CD4-positive, alpha-beta T cell treated with Interleukin-6 for 4 hours (primary cell): ENCODE results near the gene OR51S1.
"Not testable (repeated sequence)": the region's sequence is repeated elsewhere in the genome, so short reads cannot be mapped to it uniquely, and the experiment has no call there.

ENCODE experiments used
- DNase-seq: peaks from one replicate; pipeline ENCODE4 v3.0.0-alpha.2; 2020; ENCODE audit warnings: mixed read lengths

OR51S1 gene, protein sequence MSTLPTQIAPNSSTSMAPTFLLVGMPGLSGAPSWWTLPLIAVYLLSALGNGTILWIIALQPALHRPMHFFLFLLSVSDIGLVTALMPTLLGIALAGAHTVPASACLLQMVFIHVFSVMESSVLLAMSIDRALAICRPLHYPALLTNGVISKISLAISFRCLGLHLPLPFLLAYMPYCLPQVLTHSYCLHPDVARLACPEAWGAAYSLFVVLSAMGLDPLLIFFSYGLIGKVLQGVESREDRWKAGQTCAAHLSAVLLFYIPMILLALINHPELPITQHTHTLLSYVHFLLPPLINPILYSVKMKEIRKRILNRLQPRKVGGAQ

DNA sequence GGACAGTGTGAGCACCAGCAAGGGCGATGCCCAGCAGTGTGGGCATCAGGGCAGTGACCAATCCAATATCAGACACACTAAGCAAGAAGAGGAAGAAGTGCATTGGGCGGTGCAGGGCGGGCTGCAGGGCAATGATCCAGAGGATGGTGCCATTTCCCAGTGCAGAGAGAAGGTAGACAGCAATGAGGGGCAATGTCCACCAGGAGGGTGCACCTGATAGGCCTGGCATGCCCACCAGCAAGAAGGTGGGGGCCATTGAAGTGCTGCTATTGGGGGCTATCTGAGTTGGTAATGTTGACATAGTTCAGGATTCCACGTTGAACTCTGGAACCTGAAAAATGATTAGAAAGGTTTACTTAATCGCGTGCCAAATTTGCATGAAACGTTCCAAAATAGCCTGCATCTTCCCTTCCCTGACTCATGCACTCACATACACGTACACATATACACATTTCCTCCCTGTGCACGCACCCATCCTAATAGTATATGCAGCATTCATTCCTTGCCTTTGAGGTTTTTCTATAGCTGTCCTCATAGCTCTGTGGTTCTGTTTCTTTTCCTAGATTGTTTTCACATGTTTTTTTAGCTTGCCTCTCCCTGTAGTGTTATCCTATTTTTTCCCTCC lies at the start of gene OR51S1:
OR51S1 (minus strand) TSS at position 301 of the 625 bp plus-strand sequence; CDS start at position 301, 0 bp downstream.
- no peak for DNase-seq

DNA sequence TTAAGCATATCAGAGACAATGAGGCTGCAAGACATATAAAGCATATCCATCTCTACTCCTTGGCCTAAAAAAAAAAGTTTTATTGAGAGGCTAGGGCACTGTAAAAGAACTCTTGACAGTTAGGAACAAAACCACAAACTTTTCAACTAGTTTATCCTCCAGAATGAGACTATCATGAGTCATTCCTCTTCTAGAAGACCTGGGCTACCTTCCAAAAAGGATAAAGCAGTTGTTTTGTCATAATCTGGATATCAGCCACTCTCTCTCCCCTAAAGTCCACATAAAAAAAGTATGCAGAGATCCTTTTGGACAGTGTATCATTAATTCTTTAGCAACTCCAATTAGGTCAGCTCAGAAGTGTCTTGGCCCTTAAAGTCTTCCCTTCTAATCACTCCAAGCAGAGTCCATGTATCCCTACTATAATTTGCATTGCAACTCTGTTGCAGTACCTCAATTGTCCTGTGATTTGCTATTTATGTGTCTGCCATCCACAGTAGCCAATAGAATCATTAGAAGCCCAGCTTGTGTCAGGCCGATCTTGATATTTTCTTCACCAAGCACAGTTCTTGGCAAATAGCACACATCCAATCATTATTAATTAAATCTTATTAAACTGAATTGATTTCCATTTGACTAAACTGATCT lies 43.1 kb upstream of the OR51S1 start:
- no peak for DNase-seq

DNA sequence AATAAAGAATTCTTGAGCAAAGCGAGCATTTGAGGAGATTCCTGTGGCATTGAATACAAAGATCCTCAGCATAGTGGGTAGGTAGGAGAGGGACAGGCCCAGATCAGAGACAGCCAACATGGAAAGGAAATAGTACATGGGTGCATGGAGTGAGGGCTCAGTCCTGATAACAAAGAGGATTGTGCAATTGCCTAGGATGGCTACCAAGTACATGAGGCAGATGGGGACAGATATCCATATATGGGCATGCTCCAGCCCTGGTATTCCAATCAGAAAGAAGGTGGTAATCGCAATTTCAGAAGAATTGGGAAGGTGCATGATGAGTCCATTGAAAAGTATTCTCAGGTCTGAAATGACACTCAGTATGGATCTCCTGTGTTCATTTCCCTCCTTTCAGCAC lies 41.3 kb upstream of the OR51S1 start:
- DNase-seq, result no peak

DNA sequence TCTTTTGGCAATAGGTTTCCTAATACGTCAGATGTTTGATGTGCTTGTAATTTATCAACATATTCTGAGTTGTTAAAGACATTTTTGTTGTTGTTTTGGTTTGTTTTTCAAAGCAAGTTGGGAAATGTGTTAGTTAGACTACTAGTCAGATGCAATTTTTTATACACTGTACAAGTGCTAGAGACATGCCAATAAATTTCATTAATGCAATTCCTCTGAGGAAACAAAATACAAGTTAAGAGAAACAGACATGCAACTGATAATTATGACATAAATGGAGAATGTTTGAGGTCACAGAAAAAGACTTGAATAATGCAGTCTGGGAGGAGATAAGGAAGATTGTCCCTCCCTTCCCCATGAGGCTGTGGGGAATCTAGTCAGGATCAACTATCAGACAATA lies 38.6 kb upstream of the OR51S1 start:
- DNase-seq, result no peak

DNA sequence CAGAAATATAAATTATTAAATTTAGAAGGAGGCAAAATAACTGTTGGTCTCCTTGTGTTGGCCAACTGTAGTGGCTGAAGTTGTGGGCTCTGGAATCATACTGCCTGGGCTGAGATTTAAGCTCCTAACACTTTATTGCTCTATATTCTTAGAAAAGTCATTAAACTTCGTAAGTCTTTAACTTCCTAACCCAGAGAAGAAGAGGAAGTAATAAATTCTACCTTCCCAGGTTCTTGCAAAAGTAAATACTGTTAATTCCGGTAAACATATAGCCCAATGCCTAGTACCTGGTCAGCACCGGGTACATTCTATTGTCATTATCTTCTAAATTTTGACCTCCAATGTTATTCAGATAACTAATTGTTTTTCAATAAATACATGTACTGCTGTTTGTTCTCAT lies 37.2 kb upstream of the OR51S1 start:
- no peak for DNase-seq

DNA sequence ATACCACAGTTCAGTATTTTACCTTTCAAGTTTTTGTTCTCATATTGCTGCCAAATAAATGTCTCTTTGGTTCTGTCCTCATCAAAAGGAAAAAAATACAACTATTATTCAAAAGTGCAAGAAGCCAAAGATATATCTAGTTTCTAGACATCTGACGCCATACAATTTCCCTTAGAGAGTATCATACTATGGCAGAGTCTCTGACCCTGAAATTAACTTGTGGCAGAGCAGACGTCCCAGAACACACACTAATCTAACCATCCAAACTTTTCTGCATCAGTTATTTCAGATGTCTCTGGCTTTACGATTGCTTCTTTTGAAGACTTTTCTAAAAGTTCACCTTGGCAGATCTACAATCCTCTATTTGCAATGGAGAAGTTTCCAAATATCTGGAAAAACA lies 35.4 kb upstream of the OR51S1 start:
- no peak for DNase-seq

DNA sequence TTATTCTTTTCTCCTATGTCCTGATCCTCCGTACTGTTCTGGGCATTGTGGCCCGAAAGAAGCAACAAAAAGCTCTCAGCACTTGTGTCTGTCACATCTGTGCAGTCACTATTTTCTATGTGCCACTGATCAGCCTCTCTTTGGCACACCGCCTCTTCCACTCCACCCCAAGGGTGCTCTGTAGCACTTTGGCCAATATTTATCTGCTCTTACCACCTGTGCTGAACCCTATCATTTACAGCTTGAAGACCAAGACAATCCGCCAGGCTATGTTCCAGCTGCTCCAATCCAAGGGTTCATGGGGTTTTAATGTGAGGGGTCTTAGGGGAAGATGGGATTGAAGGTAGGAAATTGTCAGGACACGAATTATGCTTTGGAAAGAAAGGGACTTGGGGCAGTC lies 33.5 kb upstream of the OR51S1 start:
- DNase-seq, result no peak

DNA sequence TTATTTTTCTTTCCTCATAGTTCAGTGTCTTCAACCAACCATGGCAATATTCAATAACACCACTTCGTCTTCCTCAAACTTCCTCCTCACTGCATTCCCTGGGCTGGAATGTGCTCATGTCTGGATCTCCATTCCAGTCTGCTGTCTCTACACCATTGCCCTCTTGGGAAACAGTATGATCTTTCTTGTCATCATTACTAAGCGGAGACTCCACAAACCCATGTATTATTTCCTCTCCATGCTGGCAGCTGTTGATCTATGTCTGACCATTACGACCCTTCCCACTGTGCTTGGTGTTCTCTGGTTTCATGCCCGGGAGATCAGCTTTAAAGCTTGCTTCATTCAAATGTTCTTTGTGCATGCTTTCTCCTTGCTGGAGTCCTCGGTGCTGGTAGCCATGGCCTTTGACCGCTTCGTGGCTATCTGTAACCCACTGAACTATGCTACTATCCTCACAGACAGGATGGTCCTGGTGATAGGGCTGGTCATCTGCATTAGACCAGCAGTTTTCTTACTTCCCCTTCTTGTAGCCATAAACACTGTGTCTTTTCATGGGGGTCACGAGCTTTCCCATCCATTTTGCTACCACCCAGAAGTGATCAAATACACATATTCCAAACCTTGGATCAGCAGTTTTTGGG lies 33.0 kb upstream of the OR51S1 start, which contains the start of gene OR51T1:
OR51T1 (plus strand) TSS at position 41 of the 641 bp plus-strand sequence; CDS start at position 41, 0 bp downstream.
- no peak for DNase-seq

DNA sequence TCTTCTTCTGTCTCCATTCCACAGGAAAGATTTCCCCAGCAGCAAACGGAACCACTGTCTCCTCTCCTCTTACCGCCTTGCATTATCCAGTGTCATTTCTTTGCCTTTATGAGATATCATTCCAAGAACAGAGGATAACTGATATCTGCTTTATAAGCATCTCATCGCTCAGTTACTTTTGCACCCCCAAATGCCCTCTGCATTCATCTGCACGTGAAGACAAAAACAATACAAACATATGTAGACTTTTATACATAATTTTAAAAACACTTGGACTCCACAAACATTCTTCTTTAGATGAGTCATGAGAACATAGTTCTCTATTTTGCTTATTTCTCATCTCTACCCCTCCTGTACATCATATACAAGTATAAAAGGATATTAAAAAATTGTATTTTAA lies 32.2 kb upstream of the OR51S1 start:
- DNase-seq, result no peak

DNA sequence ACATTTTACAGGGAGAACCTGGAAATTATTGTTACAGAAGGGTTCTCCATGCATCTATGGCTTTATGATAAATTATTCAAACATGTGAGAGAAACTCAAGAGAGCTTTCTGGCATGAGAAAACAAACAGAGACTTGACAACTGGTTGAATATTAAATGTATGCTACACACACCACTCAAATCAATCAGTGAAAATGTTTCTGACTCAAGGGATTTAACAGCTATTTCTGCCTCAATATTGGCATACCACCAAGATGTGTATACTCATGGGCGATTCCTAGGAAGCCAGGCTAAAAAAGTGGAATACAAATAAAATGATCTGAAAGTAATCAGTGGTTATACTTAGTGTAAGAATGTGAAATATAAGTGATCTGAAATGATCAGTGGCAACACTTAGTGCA lies 16.8 kb upstream of the OR51S1 start:
- no peak for DNase-seq

DNA sequence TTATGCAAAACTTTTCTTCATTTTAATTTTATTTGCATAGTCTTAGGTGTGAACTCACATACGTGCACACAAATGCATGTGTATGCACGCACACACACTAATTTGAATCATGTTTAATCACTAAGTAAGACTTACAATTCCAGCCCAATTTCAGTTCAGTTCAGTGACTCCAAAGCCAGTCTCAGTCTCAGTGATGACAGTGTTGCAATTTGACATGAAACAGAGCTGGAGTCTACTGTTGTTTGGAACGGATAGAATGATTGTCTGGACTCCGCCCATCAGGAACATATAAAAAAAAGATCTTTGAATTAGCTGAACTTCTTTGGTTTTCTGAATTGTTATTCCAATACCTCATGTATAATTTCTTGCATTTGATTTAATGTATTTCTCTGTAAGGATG lies 14.9 kb upstream of the OR51S1 start:
- no peak for DNase-seq

DNA sequence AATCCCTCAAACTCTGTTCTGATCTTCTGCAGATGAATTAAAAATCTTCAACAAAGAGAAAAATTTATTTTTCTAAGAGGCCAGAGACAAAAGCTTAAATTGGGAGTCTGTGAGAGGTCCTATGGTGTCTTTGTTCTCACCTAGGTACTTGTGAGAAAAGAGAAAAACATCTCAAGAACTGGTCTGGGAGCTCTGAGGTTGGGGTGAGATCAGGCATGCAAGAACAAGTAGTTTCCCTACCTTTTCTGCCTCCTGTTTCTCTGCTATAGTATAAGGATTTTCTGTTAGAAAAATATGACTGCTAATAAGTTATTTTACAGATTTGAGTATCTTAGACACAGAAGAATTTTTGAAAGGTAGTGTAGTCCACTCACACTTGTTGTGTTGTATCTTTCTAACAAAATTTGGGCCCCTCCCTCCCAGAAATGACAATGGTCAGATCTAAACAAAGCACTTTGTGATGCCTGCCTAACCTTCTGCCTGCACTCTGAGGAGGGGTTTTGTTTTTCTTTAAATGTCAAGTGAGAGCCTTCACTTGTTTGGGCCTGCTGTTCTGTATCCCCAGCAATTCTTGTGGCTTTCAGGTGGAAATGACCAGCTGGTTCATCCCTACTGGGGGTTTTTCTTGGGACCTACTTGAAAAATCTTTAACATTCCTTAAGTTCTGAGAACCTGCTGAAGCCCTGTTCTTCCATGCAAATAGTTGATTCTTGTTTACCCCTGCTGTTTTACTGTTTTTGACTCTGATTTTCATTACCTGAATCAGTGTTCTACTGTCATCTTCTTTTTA lies 13.6 kb upstream of the OR51S1 start:
- DNase-seq, result no peak

DNA sequence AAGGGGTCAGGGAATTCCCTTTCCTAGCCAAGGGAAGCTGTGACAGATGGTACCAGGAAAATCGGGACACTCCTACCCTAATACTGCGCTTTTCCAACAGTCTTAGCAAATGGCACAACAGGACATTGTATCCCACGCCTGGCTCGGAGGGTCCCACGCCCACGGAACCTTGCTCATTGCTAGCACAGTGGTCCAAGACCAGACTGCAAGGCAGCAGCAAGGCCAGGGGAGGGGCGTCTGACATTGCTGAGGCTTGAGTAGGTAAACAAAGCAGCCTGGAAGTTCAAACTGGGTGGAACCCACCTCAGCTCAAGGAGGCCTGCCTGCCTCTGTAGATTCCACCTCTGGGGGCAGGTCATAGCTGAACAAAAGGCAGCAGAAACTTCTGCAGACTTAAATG lies 5.3 kb upstream of the OR51S1 start:
- DNase-seq, result not testable (repeated sequence)

DNA sequence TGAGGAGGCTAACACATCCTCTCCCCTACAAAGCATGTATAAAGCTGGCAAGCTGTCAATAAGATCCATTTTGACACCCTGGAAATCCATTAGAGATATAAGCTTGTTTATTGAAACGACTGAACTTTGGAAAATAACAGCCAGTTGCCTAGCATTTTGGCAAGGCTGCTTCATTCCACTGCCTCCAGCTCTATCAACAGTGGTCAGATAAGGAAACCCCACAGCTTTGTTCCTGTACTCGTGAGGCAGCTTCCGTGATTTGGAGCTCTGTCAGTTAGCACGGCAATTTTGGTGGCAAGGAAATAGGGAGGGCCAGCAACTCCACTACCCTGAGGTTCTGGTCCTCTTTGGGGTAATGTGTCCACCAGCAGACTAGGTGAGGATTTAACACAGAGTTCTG lies 2.0 kb upstream of the OR51S1 start:
- DNase-seq, result no peak

DNA sequence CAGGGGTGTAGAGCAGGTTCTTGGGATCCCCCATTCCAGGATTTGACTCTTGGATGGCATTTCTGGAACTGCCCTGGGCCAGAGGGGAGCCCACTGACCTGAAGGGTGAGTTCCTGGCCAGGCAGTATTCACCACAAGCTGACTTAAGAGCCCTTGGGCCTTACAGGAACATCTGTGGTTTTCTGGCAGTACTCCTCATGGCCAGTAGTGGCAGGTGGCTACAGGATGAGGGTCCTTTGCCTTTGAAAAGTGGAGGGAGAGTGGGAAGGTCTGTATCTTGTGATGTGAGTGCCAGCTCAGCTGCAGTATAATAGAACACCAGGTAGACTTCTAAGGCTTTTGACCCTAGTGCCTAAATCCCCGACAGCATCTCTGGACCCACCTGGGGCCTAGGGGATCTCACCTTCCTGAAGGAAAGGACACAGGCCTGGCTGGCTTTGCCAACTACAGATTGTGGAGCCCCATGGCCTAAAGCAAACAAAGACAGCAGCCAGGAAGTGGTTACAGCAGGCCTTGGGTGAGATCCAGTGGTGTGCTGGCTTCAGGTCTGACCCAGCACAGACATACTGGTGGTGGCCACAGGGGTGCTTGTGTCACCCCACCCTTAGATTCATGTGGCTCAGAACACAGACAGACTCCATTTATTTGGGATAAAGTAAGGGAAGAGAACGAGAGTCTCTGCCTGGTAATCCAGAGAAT lies 9.0 kb downstream of the OR51S1 start:
- DNase-seq, result no peak

DNA sequence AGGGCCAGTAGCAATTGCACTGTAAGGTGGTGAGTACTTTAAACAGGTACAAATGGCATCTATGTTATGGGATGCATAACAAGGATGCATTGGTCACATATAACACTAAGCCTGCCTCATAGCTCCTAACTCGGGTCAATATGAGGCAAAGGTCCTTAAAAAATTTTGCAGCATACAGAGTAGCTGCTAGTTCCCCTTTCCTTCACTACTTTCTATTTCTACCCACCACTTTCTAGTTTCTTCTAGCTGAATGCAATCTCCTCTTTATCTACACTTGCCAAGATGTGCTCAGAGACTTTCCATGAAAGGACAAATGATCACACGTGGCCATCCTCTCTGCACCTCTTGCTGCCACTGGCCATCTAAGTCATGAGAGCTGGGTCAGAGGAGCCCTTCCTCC lies 18.1 kb downstream of the OR51S1 start:
- DNase-seq, result no peak

DNA sequence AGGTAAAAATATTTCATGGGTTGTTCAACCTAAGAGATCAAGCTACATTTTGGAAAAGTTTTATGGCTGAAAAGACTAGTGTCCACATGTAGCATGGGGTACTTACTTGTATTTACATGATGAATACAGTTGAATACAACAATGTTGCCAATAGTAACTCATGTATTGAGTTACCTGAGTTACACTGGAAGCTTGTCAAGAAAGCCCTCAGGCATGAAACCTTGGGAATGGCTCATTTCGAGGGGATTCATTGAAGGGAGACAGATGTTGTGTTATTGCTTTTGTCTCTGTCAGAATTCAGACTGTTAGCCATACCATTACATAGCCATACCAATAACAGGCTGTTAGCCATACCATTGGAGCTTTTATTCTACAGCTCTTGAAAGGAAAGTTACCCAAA lies 18.7 kb downstream of the OR51S1 start:
- DNase-seq, result no peak

DNA sequence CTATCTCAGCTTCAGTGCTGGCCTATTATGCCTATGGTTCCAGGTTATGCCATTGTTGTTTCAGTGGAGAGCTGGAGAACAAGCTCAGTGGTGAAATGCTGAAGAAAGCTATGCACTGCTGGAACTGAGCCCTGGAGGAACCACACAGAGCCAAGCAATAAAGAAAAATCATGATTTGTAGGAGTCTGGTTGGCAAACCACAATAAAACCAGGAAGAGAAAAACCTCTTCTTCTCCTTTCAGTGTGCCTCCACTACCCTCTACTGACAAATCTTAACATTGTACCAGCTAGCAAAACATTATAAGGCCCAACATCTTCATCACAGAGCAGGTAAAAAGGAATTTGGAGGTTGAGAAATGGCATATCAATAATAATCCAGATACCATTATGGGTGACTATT lies 22.6 kb downstream of the OR51S1 start:
- DNase-seq, result no peak

DNA sequence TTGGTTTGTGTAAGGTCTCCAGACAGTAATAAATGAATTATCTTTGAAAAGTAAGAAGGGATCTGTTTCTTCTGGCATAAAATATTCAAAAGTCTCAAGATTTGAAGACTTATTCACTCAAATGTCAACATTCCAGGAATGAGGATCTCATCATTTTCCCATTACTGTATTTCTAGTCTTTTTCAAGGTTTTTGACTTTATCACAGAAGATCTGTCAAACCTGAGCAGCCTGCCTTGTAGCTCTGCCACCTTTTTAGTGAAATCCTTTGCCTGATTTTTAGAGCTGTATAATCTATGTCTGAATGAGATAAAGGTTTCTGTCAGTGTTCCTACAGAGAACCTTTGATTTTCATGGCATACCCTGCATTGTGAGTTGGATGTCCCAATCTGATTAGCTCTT lies 23.9 kb downstream of the OR51S1 start:
- DNase-seq, result no peak

DNA sequence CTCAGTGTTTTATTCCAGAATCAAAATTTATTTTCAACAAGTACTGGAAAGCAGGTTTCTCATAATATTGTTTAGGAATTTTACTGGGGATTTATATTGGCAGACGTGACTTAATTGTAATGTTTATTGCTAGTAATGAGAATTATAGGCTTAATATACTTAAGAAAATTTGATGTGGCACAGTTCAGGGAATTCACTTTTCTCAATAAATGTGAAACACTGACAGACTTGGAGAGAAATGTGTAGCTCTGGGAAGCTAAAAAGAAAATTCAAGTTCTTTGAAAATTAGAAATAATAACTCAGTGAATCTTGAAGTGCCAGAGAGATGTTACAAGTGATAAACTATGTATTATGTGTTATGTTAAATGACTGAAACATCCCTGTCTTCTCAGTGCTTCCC lies 28.0 kb downstream of the OR51S1 start, which contains the start of gene OR51F2:
OR51F2 (plus strand) TSS at position 301 of the 400 bp plus-strand sequence. CDS start 101 bp downstream, outside the sequence.
- DNase-seq, result no peak

DNA sequence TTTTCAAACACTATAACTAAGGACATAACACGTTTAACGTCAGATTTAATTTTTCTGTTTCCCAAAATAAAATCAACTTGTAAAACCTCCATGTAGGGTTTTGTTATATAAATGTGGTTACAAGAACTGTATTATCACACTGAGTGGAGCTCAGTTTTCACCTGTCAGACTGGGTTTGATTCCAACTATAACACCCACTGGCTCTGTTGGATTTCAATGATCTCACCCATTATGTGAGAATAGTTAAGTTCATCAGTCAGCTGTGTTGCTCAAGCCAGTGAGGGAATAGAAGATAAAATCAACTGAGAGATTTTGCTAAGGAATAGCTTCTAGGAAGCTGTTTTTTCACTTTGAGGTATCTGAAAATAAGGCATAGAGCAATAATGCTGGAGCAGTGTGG lies 39.8 kb downstream of the OR51S1 start:
- no peak for DNase-seq

DNA sequence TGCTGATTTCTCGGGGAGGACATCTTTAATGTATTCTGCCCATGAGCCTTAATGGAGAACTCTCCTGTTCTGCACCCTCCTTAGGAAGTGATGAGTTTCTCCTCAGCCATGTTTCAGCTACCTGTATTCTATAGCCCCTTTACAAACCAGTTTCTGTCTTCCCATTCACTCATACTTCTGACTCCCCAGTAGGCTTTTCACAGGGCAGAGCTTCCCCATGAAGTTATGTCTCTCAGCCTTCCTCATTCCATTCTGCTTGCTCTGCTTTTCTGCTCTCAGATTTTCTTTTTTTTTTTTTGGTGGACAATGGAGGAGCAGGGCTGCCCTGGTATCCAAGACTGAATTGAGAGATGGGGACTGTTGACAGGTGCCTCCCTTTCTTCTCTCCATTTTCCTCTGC lies 40.5 kb downstream of the OR51S1 start:
- DNase-seq, result no peak
